Cardiac muscle cell (in vitro differentiated cells and primary cell): ENCODE results near the gene TAT. TPM values are rescaled to one million over a fixed set of nuclear protein-coding genes. Genes with fewer than 3 reads are reported as not detected.

Experiments used
- DNase-seq, 2 donors: peaks; one replicate each; pipeline versions ENCODE4 v3.0.0 to v3.0.0-alpha.2; 2010 to 2017; ENCODE audit warnings: low read depth in 1 of 2, low spot score in 1 of 2
- H3K27ac ChIP-seq: fragments of 200-600 bp; sonication (generic); 2 replicates; pipeline ENCODE4 v1.5.1; 2016
- H3K27me3 ChIP-seq: fragments of 200-600 bp; sonication (generic); 2 replicates; pipeline ENCODE4 v1.6.0; 2016; ENCODE audit warnings: control low read depth
- H3K36me3 ChIP-seq: fragments of 200-600 bp; sonication (generic); 2 replicates; pipeline ENCODE4 v1.5.1; 2016; ENCODE audit warnings: control low read depth
- H3K4me1 ChIP-seq: fragments of 200-600 bp; sonication (generic); 2 replicates; pipeline ENCODE4 v1.8.1; 2017; ENCODE audit warnings: low read depth, mild to moderate bottlenecking, mixed run types
- H3K4me3 ChIP-seq: fragments of 200-600 bp; sonication (generic); 2 replicates; pipeline ENCODE4 v1.5.1; 2016; ENCODE audit warnings: mild to moderate bottlenecking
- H3K9me3 ChIP-seq: fragments of 200-600 bp; sonication (generic); 2 replicates; pipeline ENCODE4 v1.5.1; 2017; ENCODE audit warnings: low read depth, mild to moderate bottlenecking, control low read depth
- CTCF ChIP-seq: IDR thresholded peaks from 2 replicates; pipeline ENCODE4 v1.5.1; 2012; ENCODE audit warnings: low read depth, mild to moderate bottlenecking, low read length
- polyA plus RNA-seq: library from polyadenylated mRNA; unstranded; fragments of >200 nt; fragmentation: Nextera tagmentation; extraction: Ambion mirVana; gene quantifications from 2 replicates; pipeline ENCODE4 v1.2.1, GENCODE V29; 2016
- total RNA-seq: library from RNA; depleted of rRNA; stranded (reverse); fragments of >200 nt; gene quantifications from 2 replicates; pipeline ENCODE4 v1.2.3, GENCODE V29; 2016

Gene TAT
- total and polyA plus RNA-seq, 2 experiments from 2014 or later: 0.04 TPM; not detected in 1

GRCh38 chr16:71524566-71525553 lies 52.0 kb downstream of the TAT start:
- DNase-seq: no peak
- Histone ChIP-seq H3K4me3 (no peak overlapping the region), H3K27ac (no peak overlapping the region), H3K9me3 (no peaks in the 10 kb centered on the region), H3K27me3 (peaks cover 5% of the 10 kb centered on the region), H3K4me1 (peaks cover 6% of the 10 kb centered on the region), H3K36me3 (no peaks in the 10 kb centered on the region)
- no peak for TF ChIP-seq CTCF

GRCh38 chr16:71520550-71520949 lies 56.3 kb downstream of the TAT start:
- no peaks in the 10 kb centered on the region for H3K4me1 ChIP-seq
- DNase-seq: no peak
- no peak overlapping the region for H3K27ac ChIP-seq
- peaks cover 5% of the 10 kb centered on the region for H3K27me3 ChIP-seq
- no peaks in the 10 kb centered on the region for H3K36me3 ChIP-seq
- H3K9me3 ChIP-seq: no peaks in the 10 kb centered on the region
- no peak overlapping the region for H3K4me3 ChIP-seq
- TF ChIP-seq CTCF: no peak

Other genes starting within 250 kb of the TAT start
- gene CALB2, start 218.4 kb downstream of the TAT start, total RNA-seq: 0.36 and 1.3 TPM in 2 replicates
- gene CALB2, start 218.4 kb downstream of the TAT start, polyA plus RNA-seq: 0.34 and 0.45 TPM in 2 replicates
- not detected in 2 replicates for gene TLE7, start 135.0 kb downstream of the TAT start, total RNA-seq
- gene TLE7, start 135.0 kb downstream of the TAT start, polyA plus RNA-seq: not detected in 2 replicates
- 6.7 and 8.0 TPM in 2 replicates for gene ZNF23, start 114.8 kb downstream of the TAT start, total RNA-seq
- 8.5 and 12.2 TPM in 2 replicates for gene ZNF23, start 114.8 kb downstream of the TAT start, polyA plus RNA-seq
- 2.0 and 7.0 TPM in 2 replicates for gene ZNF19, start 87.8 kb downstream of the TAT start, total RNA-seq
- 4.5 and 6.1 TPM in 2 replicates for gene ZNF19, start 87.8 kb downstream of the TAT start, polyA plus RNA-seq
- 0.63 TPM in 1 of 2 replicates, not detected in the other for gene CHST4, start 50.7 kb downstream of the TAT start, total RNA-seq
- gene CHST4, start 50.7 kb downstream of the TAT start, polyA plus RNA-seq: not detected in 2 replicates
- not detected in 2 replicates for gene MARVELD3, start 49.1 kb upstream of the TAT start, total RNA-seq
- 0.44 and 0.51 TPM in 2 replicates for gene MARVELD3, start 49.1 kb upstream of the TAT start, polyA plus RNA-seq
- 3.5 and 6.7 TPM in 2 replicates for gene PHLPP2, start 147.6 kb upstream of the TAT start, total RNA-seq
- 1.7 and 4.3 TPM in 2 replicates for gene PHLPP2, start 147.6 kb upstream of the TAT start, polyA plus RNA-seq
- gene AP1G1, start 231.7 kb upstream of the TAT start, total RNA-seq: 44.4 and 69.0 TPM in 2 replicates
- 14.7 and 21.1 TPM in 2 replicates for gene AP1G1, start 231.7 kb upstream of the TAT start, polyA plus RNA-seq